ENCODE data around the gene CDY2A.
"Not testable (repeated sequence)": the region's sequence is repeated elsewhere in the genome, so short reads cannot be mapped to it uniquely, and the experiment has no call there.

- TF ChIP-seq, protein P1, sequence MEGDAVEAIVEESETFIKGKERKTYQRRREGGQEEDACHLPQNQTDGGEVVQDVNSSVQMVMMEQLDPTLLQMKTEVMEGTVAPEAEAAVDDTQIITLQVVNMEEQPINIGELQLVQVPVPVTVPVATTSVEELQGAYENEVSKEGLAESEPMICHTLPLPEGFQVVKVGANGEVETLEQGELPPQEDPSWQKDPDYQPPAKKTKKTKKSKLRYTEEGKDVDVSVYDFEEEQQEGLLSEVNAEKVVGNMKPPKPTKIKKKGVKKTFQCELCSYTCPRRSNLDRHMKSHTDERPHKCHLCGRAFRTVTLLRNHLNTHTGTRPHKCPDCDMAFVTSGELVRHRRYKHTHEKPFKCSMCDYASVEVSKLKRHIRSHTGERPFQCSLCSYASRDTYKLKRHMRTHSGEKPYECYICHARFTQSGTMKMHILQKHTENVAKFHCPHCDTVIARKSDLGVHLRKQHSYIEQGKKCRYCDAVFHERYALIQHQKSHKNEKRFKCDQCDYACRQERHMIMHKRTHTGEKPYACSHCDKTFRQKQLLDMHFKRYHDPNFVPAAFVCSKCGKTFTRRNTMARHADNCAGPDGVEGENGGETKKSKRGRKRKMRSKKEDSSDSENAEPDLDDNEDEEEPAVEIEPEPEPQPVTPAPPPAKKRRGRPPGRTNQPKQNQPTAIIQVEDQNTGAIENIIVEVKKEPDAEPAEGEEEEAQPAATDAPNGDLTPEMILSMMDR (IDR thresholded peaks at IDR 0.05) = not testable (repeated sequence)
- TF ChIP-seq POLR2A (IDR thresholded peaks at IDR 0.05) = not testable (repeated sequence)
Observed at GRCh38 chrY:18044990-18045389, 19.4 kb downstream of the CDY2A start.
